Vagina (tissue), 2 donors: ENCODE data around the gene SLC2A10.

Source experiments
- CTCF ChIP-seq, 3 experiments: fragments of 450-650 bp in 2 of 3; fragments of 200-600 bp in 1 of 3; sonication (generic) in 1 of 3; IDR thresholded peaks; one replicate each; pipeline ENCODE4 v1.5.1; 2017 to 2019; ENCODE audit warnings: antibody characterized with exemption in 3 of 3, mild to moderate bottlenecking in 2 of 3, moderate library complexity in 2 of 3
- POLR2AphosphoS5 ChIP-seq, 2 donors: sonication (generic); formaldehyde crosslinking; IDR thresholded peaks; one replicate each; pipeline ENCODE4 v1.9.0; 2017; ENCODE audit warnings: antibody characterized with exemption in 2 of 2, mild to moderate bottlenecking in 2 of 2, low read depth in 1 of 2; ENCODE audit not compliant: insufficient read depth in 1 of 2

- TF ChIP-seq CTCF (IDR thresholded peaks at IDR 0.05) (no peak), POLR2AphosphoS5 (IDR thresholded peaks at IDR 0.05; ENCODE audit: insufficient read depth in 1 of 2, low read depth in 1 of 2) (no peak)
Measured at GRCh38 chr20:46774236-46774635, 64.8 kb downstream of the SLC2A10 start.
